HG03045 (cell line): ENCODE results near the gene SIRT1.
"Not testable (repeated sequence)": the region's sequence is repeated elsewhere in the genome, so short reads cannot be mapped to it uniquely, and the experiment has no call there.

Experiments used
- ATAC-seq: cut with Tn5 transposase; IDR thresholded peaks from one replicate; pipeline ENCODE4 v1.9.1; 2021; ENCODE audit warnings: mild to moderate bottlenecking, moderate library complexity; ENCODE audit not compliant: unreplicated experiment

The SIRT1 gene

GRCh38 chr10:67875340-67876238, 8.9 kb upstream of the SIRT1 start:
- ATAC-seq = no peak

GRCh38 chr10:67877421-67877820, 7.0 kb upstream of the SIRT1 start:
- not testable (repeated sequence) for ATAC-seq

- ATAC-seq = no peak
Measured at GRCh38 chr10:67878133-67878532, 6.3 kb upstream of the SIRT1 start.

DNA sequence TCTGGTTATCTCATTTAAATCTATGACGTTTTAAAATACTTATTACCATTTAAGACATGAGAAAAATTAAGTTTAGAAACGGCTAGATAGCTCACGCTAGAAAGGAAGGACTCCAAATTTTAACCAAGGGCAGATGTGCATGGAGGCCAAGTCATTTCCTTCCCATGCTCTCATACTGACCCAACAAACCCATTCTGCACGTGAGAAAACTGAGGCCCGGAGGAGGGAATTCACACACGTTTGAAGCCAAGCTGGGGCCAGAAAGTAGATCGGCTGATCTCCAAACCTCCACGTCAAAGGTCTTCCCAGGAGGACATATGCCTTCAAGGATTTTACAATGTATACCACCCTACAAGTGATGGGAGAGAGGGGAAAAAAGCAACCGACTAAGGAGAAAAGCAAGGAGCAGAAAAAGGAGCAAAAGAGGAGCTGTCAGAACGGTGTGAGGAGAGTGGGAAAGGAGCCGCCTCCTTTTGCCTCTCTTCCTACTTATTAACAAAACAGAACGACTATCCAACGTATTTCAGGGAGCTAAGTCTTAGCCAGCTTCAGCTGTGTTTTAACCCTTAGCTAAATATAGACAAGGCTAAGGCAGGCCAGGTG, 645 bp upstream of the SIRT1 start:
- no peak for ATAC-seq

GRCh38 chr10:67884842-67885670, 600 bp downstream of the SIRT1 start:
- peak; percentile 59 for ATAC-seq

DNA sequence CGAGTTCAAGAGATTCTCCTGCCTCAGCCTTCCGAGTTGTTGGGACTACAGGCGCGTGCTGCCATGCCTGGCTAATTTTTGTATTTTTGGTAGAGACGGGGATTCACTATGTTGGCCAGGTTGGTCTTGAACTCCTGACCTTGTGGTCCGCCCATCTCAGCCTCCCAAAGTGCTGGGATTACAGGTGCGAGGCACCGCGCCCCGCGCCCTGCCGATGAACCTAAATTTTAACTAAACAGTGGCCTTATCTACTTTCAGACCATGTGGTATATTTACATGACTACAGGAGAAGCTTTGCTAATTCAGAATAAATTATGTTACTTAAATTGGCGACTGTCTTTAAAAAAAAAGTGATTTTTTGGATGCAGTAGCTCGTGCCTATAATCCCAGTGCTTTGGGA, 9.2 kb downstream of the SIRT1 start:
- no peak for ATAC-seq

DNA sequence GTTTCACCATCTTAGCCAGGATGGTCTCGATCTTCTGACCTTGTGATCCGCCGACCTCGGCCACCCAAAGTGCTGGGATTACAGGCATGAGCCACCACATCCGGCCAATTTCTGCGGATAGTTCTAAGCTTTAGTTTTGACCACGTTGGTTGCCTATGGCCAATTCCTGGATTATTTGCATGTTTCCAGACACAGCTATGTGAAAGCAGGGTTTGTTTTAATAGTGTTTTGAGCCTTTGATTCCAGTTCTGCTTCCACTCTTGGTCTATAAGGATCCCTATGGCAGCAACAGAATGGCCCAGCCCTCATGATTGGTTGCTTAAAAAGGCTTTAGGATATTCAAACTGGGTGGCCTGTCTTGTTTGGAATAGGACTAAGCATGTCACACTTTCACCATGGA, 19.1 kb downstream of the SIRT1 start:
- ATAC-seq = no peak

- no peak for ATAC-seq
Measured at GRCh38 chr10:67912331-67912946, 28.0 kb downstream of the SIRT1 start.

DNA sequence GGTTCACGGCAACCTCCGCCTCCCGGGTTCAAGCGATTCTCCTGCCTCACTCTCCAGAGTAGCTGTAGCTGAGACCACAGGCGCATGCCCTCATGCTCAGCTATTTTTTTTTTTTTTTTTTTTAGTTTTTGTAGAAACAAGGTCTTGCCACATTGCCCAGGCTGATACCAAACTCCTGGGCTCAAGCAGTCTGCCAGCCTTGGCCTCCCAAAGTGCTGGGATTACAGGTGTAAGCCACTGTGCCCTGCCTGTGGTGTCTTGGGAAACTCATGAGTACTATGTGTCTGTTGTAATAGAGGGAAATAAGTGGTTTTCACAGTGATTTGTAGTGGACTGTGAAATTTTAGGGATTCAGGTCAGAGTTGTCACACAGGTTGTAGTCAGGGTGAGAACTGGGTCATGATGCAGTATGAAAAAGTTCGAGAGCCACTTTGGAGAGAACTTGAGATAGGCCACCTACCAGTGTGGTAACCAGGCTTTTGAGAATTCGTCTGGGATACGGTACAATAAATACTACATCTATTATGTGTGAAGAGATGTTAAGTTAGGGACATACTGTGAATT, 30.4 kb downstream of the SIRT1 start:
- no peak for ATAC-seq

- no peak for ATAC-seq
Measured at GRCh38 chr10:67917169-67917568, 32.7 kb downstream of the SIRT1 start.

DNA sequence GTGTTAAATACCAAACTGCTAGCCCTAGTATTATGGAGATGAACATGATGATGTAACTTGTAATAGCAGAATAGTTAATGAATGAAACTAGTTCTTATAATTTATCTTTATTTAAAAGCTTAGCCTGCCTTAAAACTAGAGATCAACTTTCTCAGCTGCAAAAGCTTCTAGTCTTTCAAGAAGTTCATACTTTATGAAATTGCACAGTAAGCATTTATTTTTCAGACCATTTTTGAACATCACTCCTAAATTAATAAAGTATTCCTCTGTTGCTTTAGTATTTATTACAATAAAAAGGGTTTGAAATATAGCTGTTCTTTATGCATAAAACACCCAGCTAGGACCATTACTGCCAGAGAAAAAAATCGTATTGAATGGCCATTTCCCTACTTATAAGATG, 33.2 kb downstream of the SIRT1 start:
- ATAC-seq = no peak

DNA sequence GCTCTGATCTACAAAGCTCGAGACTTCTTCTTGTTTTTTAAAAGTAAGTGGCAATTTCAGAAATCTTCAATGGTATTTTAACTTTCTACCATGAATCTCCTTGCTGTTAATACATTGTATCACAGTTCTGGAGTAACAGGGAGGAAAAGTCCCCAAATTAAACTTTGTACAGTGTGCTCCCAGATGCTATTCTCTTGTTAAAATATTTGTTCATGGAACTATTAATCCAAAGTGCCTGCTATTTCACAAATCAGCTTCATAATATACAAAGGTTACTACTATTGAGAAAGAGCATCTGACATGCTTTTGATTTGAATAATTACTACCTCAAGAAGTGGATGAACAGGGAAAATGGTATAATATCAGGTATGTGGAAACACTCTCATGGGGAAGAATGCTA, 36.6 kb downstream of the SIRT1 start:
- no peak for ATAC-seq

DNA sequence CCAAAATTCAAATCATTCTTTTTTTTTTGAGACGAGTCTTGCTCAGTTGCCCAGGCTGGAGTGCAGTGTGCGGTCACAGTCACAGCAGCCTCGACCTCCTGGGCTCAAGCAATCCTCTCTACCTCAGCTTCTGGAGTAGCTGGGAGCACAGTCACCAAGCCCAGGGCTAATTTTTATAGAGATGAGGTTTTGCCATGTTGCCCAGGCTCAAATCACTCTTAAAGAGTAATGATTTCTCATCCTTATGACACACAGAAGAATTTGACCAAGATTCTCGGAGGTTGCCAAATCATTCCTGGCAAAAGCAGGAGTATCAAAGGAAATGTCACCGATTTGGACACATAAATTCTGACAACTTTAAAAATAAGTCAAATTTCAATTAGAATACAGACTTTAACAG, 39.1 kb downstream of the SIRT1 start:
- ATAC-seq = no peak

- ATAC-seq = no peak
Measured at GRCh38 chr10:67924136-67924535, 39.7 kb downstream of the SIRT1 start.

DNA sequence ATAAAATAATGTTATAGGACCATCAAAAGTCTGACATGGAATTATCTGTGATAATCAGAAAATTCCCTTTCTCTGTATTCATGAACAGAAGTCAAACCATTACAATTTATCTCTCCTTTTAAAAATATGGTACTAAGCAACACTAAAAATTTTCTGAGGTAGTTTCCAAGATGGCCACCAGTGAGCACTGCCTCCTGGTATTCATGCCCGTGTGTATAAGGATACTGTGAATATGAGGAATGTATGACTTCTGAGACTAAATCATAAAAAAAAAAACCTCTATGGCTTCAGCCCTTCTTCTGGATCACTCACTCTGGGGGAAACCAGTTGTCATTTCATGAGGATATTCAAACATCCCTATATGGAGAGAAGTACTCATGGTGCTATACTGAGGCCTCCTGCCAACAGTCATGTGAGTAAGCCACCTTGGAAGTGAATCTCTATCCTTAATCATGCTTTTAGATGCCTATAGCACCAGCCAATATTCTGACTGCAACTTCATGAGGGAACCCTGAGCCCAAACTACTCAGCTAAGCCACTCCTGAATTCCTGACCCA, 41.1 kb downstream of the SIRT1 start:
- no peak for ATAC-seq

GRCh38 chr10:67926951-67927350, 42.5 kb downstream of the SIRT1 start:
- ATAC-seq = no peak

DNA sequence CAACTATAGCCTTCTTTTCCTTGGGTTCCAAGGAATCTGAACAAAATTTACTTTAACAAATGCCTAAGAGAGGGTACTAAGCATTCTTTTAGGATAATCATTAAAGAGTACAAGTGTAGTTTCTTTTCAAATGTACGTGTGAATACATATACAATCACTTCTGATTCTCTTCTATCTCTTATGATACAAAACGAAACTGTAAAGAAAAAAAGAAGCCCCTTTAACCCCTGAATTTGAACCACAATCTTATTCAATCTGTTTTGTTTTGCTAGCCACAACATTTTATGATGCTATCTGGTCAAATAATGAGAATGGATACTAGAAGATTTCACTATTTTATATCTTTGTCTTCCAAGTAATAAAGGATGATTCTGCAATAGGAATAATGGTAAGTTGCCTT, 48.7 kb downstream of the SIRT1 start:
- no peak for ATAC-seq

DNA sequence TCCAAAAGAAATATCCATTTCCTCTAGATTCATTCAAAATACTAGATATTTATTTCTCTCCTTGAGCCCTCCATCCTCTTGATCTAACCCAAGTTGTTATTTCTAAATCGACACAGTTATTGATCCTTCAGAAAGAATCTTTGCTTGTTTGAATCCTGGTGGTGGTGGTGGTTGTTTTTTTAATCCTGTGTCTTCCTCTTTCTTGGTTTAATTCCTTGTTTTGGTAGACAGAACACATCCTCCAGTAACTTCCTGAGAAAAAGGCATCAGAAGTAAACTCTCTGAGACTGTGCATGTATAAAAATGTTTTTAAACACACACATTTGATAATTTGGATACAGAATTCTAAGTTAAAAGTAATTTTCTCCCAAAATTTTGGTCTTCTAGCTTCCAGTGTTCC, 49.9 kb downstream of the SIRT1 start:
- no peak for ATAC-seq

DNA sequence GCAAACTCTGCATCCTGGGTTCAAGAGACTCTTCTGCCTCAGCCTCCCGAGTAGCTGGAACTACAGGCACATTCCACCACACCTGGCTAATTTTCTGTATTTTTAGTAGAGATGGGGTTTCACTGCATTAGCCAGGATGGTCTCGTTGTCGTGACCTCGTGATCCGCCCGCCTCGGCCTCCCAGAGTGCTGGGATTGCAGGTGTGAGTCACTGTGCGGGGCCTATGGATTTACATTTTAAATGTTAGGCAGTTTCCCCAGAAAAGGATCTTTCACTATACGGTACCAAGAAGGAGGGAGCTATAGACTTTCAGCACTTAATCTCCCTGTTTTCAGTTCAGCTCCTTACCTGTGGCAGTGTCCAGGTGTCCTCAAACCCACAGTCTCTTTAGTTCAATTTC, 50.8 kb downstream of the SIRT1 start:
- no peak for ATAC-seq

- ATAC-seq = no peak
Measured at GRCh38 chr10:67936416-67936815, 52.0 kb downstream of the SIRT1 start.

- ATAC-seq = no peak
Measured at GRCh38 chr10:67943917-67944316, 59.5 kb downstream of the SIRT1 start.
